Measurements from ENCODE around the gene SMS. TPM values are rescaled to one million over a fixed set of nuclear protein-coding genes. Genes with fewer than 3 reads are reported as not detected.
A peak's percentile ranks its signal among the peaks of the same experiment; 100 is the strongest.

The SMS gene
- total and polyA plus RNA-seq, 10 of the 15 experiments (the other 5 are each of a cell fraction or from before 2014, with no cell fraction given) = 55.8 to 156 (median 114) TPM

DNA sequence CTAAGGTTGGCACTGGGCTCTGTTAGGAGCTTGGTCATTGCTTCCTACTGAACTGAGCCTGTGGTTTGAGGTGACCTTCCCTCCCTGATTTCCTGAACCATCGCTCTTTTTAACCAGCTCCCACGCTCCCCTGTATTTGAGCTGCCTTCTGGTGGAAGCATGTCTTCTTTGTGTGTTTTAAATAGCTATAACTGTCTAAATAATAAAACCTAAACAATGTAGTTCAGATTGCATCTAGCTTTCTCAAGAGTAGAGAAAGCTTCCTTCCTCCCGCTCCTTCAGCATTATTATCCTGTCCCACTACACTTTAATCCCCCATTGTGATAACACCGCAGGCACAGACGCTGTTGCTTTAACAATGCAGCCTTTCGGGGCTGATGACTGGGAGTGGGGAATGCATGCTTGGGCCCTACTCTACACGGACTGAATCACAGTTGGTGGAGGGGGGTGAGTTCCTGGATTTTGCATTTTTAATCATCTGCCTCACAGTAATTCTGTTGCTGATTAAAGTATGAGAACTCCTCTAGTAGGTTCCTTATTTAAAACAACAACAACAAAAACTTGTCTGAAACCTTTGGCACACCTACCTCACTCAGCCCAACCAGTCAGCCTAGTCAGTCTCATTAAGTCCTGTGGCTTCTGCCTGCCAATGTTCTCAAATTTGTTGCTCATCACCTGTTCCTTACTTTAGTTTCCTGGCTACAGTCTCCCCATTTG, 6.6 kb downstream of the SMS start:
- Histone ChIP-seq H3K4me3 (no peak overlapping the region), H3K4me1 (ENCODE audit: control insufficient read depth, insufficient read depth, low read length) (no peaks in the 10 kb centered on the region; the same call in 1 of the 2 replicates), H3K79me2 (ENCODE audit: control insufficient read depth, insufficient read depth, low read length) (peaks cover 48% of the 10 kb centered on the region), H3K27ac (ENCODE audit: control insufficient read depth, insufficient read depth) (no peak overlapping the region), H3K27me3 (replicated peaks in 1 of 2; ENCODE audit: control insufficient read depth in 2 of 2, insufficient read depth in 2 of 2, low read length in 1 of 2) (no peaks in the 10 kb centered on the region), H3K9me3 (replicated peaks; ENCODE audit: control insufficient read depth, insufficient read depth, low read length) (no peaks in the 10 kb centered on the region), H3K9ac (ENCODE audit: control insufficient read depth, insufficient read depth, low read length) (no peak overlapping the region; the same call in 1 of the 2 replicates), H2AFZ (ENCODE audit: control insufficient read depth, low read depth, low read length) (no peak overlapping the region), H4K20me1 (ENCODE audit: control insufficient read depth, insufficient read depth) (no peaks in the 10 kb centered on the region), H3K36me3 (ENCODE audit: control insufficient read depth in 2 of 2, insufficient read depth in 2 of 2, low read length in 1 of 2) (no peaks in the 10 kb centered on the region), H3K4me2 (ENCODE audit: control insufficient read depth, insufficient read depth) (peak overlapping the region; percentile 38; the same call in 1 of the 2 replicates)
- CTCF ChIA-PET = no interaction called here
- FAIRE-seq (no peak), ATAC-seq (peak; percentile 29), DNase-seq (ENCODE audit: low read depth, low spot score) (no peak)
- intact Hi-C loops (cut with micrococcal nuclease; ENCODE audit: unreplicated experiment) (no loop called here), in situ Hi-C loops (cut with MboI) (no loop called here)
- RAD21 ChIA-PET (ENCODE audit: unreplicated experiment) = interaction anchor here (0.9 kb wide), 1 partner anchor 109 kb away, joined by 3 read pairs; no protein-coding TSS in a partner anchor
- SMC1A ChIA-PET (ENCODE audit: uncharacterized antibody, unreplicated experiment) = no interaction called here
- no TSS peak for BruUV-seq (replicated peaks)
- POLR2A ChIA-PET = interaction anchor here (0.5 kb wide), 1 partner anchor 1431 kb away, joined by 3 read pairs; no protein-coding TSS in a partner anchor
- WGBS (ENCODE audit: insufficient coverage, insufficient replicate concordance, low lambda C conversion rate, missing lambda C conversion rate) = 68% methylated on average over 7 of the region's 7 CpGs
- TF ChIP-seq WRNIP1 (IDR thresholded peaks at IDR 0.05; ENCODE audit: borderline replicate concordance, low read depth, low read length) (no peak), PAX5 (IDR thresholded peaks at IDR 0.05; ENCODE audit: borderline replicate concordance, low read depth, low read length) (no peak), MEF2B (IDR thresholded peaks at IDR 0.05; ENCODE audit: partially characterized antibody, poor library complexity, severe bottlenecking) (no peak), ASH2L (IDR thresholded peaks at IDR 0.05; ENCODE audit: borderline replicate concordance, low read depth) (no peak), RB1 (IDR thresholded peaks at IDR 0.05; ENCODE audit: borderline replicate concordance) (no peak), SREBF1 (IDR thresholded peaks at IDR 0.05; ENCODE audit: low read length) (no peak), SMAD5 (IDR thresholded peaks at IDR 0.05; ENCODE audit: low read depth) (no peak), BHLHE40 (IDR thresholded peaks at IDR 0.05; ENCODE audit: borderline replicate concordance in 1 of 2, low read depth in 2 of 2, low read length in 1 of 2) (no peak)
- TF ChIP-seq, protein P1, sequence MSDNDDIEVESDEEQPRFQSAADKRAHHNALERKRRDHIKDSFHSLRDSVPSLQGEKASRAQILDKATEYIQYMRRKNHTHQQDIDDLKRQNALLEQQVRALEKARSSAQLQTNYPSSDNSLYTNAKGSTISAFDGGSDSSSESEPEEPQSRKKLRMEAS (IDR thresholded peaks at IDR 0.05; ENCODE audit: low read depth, low read length) = no peak
- TF ChIP-seq, protein P2, sequence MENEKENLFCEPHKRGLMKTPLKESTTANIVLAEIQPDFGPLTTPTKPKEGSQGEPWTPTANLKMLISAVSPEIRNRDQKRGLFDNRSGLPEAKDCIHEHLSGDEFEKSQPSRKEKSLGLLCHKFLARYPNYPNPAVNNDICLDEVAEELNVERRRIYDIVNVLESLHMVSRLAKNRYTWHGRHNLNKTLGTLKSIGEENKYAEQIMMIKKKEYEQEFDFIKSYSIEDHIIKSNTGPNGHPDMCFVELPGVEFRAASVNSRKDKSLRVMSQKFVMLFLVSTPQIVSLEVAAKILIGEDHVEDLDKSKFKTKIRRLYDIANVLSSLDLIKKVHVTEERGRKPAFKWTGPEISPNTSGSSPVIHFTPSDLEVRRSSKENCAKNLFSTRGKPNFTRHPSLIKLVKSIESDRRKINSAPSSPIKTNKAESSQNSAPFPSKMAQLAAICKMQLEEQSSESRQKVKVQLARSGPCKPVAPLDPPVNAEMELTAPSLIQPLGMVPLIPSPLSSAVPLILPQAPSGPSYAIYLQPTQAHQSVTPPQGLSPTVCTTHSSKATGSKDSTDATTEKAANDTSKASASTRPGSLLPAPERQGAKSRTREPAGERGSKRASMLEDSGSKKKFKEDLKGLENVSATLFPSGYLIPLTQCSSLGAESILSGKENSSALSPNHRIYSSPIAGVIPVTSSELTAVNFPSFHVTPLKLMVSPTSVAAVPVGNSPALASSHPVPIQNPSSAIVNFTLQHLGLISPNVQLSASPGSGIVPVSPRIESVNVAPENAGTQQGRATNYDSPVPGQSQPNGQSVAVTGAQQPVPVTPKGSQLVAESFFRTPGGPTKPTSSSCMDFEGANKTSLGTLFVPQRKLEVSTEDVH (IDR thresholded peaks at IDR 0.05; ENCODE audit: low read depth, partially characterized antibody) = no peak
- TF ChIP-seq, protein P3, sequence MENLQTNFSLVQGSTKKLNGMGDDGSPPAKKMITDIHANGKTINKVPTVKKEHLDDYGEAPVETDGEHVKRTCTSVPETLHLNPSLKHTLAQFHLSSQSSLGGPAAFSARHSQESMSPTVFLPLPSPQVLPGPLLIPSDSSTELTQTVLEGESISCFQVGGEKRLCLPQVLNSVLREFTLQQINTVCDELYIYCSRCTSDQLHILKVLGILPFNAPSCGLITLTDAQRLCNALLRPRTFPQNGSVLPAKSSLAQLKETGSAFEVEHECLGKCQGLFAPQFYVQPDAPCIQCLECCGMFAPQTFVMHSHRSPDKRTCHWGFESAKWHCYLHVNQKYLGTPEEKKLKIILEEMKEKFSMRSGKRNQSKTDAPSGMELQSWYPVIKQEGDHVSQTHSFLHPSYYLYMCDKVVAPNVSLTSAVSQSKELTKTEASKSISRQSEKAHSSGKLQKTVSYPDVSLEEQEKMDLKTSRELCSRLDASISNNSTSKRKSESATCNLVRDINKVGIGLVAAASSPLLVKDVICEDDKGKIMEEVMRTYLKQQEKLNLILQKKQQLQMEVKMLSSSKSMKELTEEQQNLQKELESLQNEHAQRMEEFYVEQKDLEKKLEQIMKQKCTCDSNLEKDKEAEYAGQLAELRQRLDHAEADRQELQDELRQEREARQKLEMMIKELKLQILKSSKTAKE (IDR thresholded peaks at IDR 0.05; ENCODE audit: low read depth, poor library complexity, severe bottlenecking) = no peak
- TF ChIP-seq, protein P4, sequence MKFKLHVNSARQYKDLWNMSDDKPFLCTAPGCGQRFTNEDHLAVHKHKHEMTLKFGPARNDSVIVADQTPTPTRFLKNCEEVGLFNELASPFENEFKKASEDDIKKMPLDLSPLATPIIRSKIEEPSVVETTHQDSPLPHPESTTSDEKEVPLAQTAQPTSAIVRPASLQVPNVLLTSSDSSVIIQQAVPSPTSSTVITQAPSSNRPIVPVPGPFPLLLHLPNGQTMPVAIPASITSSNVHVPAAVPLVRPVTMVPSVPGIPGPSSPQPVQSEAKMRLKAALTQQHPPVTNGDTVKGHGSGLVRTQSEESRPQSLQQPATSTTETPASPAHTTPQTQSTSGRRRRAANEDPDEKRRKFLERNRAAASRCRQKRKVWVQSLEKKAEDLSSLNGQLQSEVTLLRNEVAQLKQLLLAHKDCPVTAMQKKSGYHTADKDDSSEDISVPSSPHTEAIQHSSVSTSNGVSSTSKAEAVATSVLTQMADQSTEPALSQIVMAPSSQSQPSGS (IDR thresholded peaks at IDR 0.05; ENCODE audit: low read length) = no peak
- TF ChIP-seq, protein P5, sequence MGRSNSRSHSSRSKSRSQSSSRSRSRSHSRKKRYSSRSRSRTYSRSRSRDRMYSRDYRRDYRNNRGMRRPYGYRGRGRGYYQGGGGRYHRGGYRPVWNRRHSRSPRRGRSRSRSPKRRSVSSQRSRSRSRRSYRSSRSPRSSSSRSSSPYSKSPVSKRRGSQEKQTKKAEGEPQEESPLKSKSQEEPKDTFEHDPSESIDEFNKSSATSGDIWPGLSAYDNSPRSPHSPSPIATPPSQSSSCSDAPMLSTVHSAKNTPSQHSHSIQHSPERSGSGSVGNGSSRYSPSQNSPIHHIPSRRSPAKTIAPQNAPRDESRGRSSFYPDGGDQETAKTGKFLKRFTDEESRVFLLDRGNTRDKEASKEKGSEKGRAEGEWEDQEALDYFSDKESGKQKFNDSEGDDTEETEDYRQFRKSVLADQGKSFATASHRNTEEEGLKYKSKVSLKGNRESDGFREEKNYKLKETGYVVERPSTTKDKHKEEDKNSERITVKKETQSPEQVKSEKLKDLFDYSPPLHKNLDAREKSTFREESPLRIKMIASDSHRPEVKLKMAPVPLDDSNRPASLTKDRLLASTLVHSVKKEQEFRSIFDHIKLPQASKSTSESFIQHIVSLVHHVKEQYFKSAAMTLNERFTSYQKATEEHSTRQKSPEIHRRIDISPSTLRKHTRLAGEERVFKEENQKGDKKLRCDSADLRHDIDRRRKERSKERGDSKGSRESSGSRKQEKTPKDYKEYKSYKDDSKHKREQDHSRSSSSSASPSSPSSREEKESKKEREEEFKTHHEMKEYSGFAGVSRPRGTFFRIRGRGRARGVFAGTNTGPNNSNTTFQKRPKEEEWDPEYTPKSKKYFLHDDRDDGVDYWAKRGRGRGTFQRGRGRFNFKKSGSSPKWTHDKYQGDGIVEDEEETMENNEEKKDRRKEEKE (IDR thresholded peaks at IDR 0.05) = no peak
